Hepatocyte (in vitro differentiated cells): ENCODE data around the gene CHKB.

Source experiments
- CTCF ChIP-seq: fragments of 200-600 bp; sonication (generic); IDR thresholded peaks from 2 replicates; pipeline ENCODE4 v1.5.1; 2016; ENCODE audit warnings: antibody characterized with exemption, mild to moderate bottlenecking; ENCODE audit not compliant: poor library complexity
- EZH2 ChIP-seq: fragments of 200-600 bp; sonication (generic); IDR thresholded peaks from 2 replicates; pipeline ENCODE4 v1.6.1; 2016; ENCODE audit warnings: antibody characterized with exemption, mild to moderate bottlenecking, borderline replicate concordance

DNA sequence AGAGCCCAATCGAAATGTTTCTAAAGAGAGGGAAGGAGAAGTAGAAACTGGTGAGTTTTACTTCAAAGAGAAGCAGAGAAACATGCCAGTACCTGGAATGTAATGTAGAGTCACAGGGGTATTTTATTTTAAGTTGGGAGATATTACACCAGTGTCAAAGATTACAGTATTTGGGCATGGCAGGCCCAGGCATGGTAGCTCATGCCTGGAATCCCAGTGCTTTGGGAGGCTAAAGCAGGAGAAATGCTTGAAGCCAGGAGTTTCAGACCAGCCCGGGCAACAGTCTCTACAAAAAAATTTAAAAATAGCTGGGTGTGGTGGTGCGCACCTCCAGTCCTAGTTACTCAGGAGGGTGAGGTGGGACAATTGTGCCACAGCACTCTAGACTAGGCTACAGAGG, 22.6 kb downstream of the CHKB start:
- no peak for TF ChIP-seq CTCF
- TF ChIP-seq EZH2 = no peak
